CD4-positive, alpha-beta T cell treated with Interleukin-17A for 1 hour (primary cell): ENCODE results near the gene MAP2.
A peak's percentile ranks its signal among the peaks of the same experiment; 100 is the strongest.

Experiments used
- DNase-seq: peaks from one replicate; pipeline ENCODE4 v3.0.0-alpha.2; 2020

The MAP2 gene

GRCh38 chr2:209423562-209424198 lies at the start of gene MAP2:
Gene MAP2 (plus strand): TSS chr2:209424047. CDS start chr2:209653171, 229,124 bp downstream.
- peak; percentile 50 for DNase-seq

GRCh38 chr2:209376686-209377085 lies 47.2 kb upstream of the MAP2 start:
- no peak for DNase-seq

GRCh38 chr2:209380293-209380692 lies 43.6 kb upstream of the MAP2 start:
- no peak for DNase-seq

- DNase-seq = no peak
These were observed 42.8 kb upstream of the MAP2 start for GRCh38 chr2:209381091-209381490.

GRCh38 chr2:209382775-209383174 lies 41.1 kb upstream of the MAP2 start:
- no peak for DNase-seq

- DNase-seq = no peak
These were observed 40.6 kb upstream of the MAP2 start for GRCh38 chr2:209383212-209383611.

GRCh38 chr2:209387389-209387788 lies 36.5 kb upstream of the MAP2 start:
- no peak for DNase-seq

- DNase-seq = no peak
These were observed 35.3 kb upstream of the MAP2 start for GRCh38 chr2:209388446-209389037.

- DNase-seq = no peak
These were observed 34.7 kb upstream of the MAP2 start for GRCh38 chr2:209389171-209389618.

- DNase-seq = no peak
These were observed 33.0 kb upstream of the MAP2 start for GRCh38 chr2:209390839-209391238.

- no peak for DNase-seq
These were observed 32.0 kb upstream of the MAP2 start for GRCh38 chr2:209391776-209392401.

GRCh38 chr2:209395229-209395628 lies 28.6 kb upstream of the MAP2 start:
- no peak for DNase-seq

GRCh38 chr2:209395652-209396051 lies 28.2 kb upstream of the MAP2 start:
- no peak for DNase-seq

GRCh38 chr2:209398463-209398862 lies 25.4 kb upstream of the MAP2 start:
- no peak for DNase-seq

GRCh38 chr2:209401788-209402187 lies 22.1 kb upstream of the MAP2 start:
- no peak for DNase-seq

GRCh38 chr2:209411296-209411695 lies 12.6 kb upstream of the MAP2 start:
- DNase-seq = no peak

- DNase-seq = no peak
These were observed 12.1 kb upstream of the MAP2 start for GRCh38 chr2:209411718-209412117.

GRCh38 chr2:209413311-209414014 lies 10.4 kb upstream of the MAP2 start:
- no peak for DNase-seq

GRCh38 chr2:209416913-209417312 lies 6.9 kb upstream of the MAP2 start:
- no peak for DNase-seq

- DNase-seq = no peak
These were observed 1.6 kb upstream of the MAP2 start for GRCh38 chr2:209422191-209422754.

GRCh38 chr2:209424199-209424701 lies 403 bp downstream of the MAP2 start:
- no peak for DNase-seq

GRCh38 chr2:209424781-209425470 lies 1.1 kb downstream of the MAP2 start:
- DNase-seq = no peak
